ENCODE results near the gene CCDC191.

Gene CCDC191

DNA sequence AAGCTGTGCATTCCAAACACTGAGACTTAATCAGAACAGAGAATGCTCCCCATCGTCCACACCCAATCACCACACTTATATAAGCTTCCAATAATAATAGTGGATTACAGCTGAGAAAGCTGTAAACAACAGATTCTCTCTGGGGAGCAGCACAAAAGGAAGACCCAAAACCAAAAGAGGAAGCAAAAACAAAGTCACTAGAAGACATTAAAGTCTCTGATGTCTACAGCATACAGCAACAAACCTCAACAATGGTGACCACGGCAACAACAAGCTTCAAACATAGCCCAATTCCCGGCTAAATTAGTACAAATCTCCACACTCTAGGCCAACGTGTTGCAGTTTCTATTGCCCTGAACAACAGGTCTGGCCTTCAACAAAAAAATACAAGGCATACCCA lies 70.8 kb downstream of the CCDC191 start:
- Histone ChIP-seq H3K79me2 (ENCODE audit: control insufficient read depth, insufficient read depth, low read length, poor library complexity) (no peaks in the 10 kb centered on the region), H3K4me3 (ENCODE audit: low read depth, low read length) (no peak overlapping the region), H2BK120ac (ENCODE audit: insufficient read depth, low read length, poor library complexity) (no peak overlapping the region), H3K79me1 (ENCODE audit: low read length) (no peaks in the 10 kb centered on the region), H3K4me1 (ENCODE audit: control insufficient read depth in 1 of 2, insufficient read depth in 2 of 2, low read length in 2 of 2) (no peaks in the 10 kb centered on the region), H3K27me3 (ENCODE audit: insufficient read depth, low read length) (no peaks in the 10 kb centered on the region), H3K36me3 (ENCODE audit: control insufficient read depth in 1 of 2, insufficient read depth in 2 of 2, low read length in 2 of 2) (no peaks in the 10 kb centered on the region), H2AK5ac (ENCODE audit: low read length) (no peak overlapping the region), H3K14ac (ENCODE audit: low read length) (no peak overlapping the region), H3K18ac (ENCODE audit: low read length) (no peak overlapping the region), H3K9me3 (ENCODE audit: insufficient read depth, low read depth, low read length) (no peaks in the 10 kb centered on the region), H4K91ac (ENCODE audit: low read depth, low read length) (no peak overlapping the region), H3K27ac (ENCODE audit: low read depth, low read length) (no peak overlapping the region), H3K9ac (ENCODE audit: low read length) (no peak overlapping the region), H2AFZ (ENCODE audit: insufficient read depth, low read length, poor library complexity) (no peak overlapping the region), H2BK5ac (ENCODE audit: low read depth, low read length, poor library complexity) (no peak overlapping the region), H3K23ac (ENCODE audit: low read length) (no peak overlapping the region), H4K8ac (ENCODE audit: low read depth, low read length) (no peak overlapping the region), H4K12ac (ENCODE audit: low read depth, low read length) (no peak overlapping the region), H3K4me2 (ENCODE audit: low read length) (no peak overlapping the region), H3K4ac (ENCODE audit: low read depth, low read length) (no peak overlapping the region), H2BK12ac (ENCODE audit: low read length) (no peak overlapping the region)
- no CpG with 5 or more reads among the region's 4 CpGs for WGBS (ENCODE audit: extremely low coverage, insufficient coverage, insufficient read length)
- DNase-seq, result no peak

GRCh38 chr3:113983544-113983943 lies 72.8 kb downstream of the CCDC191 start:
- no peak overlapping the region for H4K12ac ChIP-seq (ENCODE audit: low read depth, low read length)
- H2AK5ac ChIP-seq (ENCODE audit: low read length), result no peak overlapping the region
- H3K4me1 ChIP-seq (ENCODE audit: control insufficient read depth in 1 of 2, insufficient read depth in 2 of 2, low read length in 2 of 2), result no peaks in the 10 kb centered on the region
- H3K9ac ChIP-seq (ENCODE audit: low read length), result no peak overlapping the region
- no peak overlapping the region for H3K4me3 ChIP-seq (ENCODE audit: low read depth, low read length)
- no peak overlapping the region for H2AFZ ChIP-seq (ENCODE audit: insufficient read depth, low read length, poor library complexity)
- H4K91ac ChIP-seq (ENCODE audit: low read depth, low read length), result no peak overlapping the region
- H3K79me1 ChIP-seq (ENCODE audit: low read length), result no peaks in the 10 kb centered on the region
- no peak overlapping the region for H2BK5ac ChIP-seq (ENCODE audit: low read depth, low read length, poor library complexity)
- no peaks in the 10 kb centered on the region for H3K36me3 ChIP-seq (ENCODE audit: control insufficient read depth in 1 of 2, insufficient read depth in 2 of 2, low read length in 2 of 2)
- no peak overlapping the region for H2BK120ac ChIP-seq (ENCODE audit: insufficient read depth, low read length, poor library complexity)
- H3K9me3 ChIP-seq (ENCODE audit: insufficient read depth, low read depth, low read length), result no peaks in the 10 kb centered on the region
- H3K14ac ChIP-seq (ENCODE audit: low read length), result no peak overlapping the region
- WGBS (ENCODE audit: extremely low coverage, insufficient coverage, insufficient read length), result no CpG with 5 or more reads among the region's 3 CpGs
- no peak overlapping the region for H2BK12ac ChIP-seq (ENCODE audit: low read length)
- H3K18ac ChIP-seq (ENCODE audit: low read length), result no peak overlapping the region
- H4K8ac ChIP-seq (ENCODE audit: low read depth, low read length), result no peak overlapping the region
- no peaks in the 10 kb centered on the region for H3K79me2 ChIP-seq (ENCODE audit: control insufficient read depth, insufficient read depth, low read length, poor library complexity)
- H3K4me2 ChIP-seq (ENCODE audit: low read length), result no peak overlapping the region
- no peak for DNase-seq
- no peak overlapping the region for H3K23ac ChIP-seq (ENCODE audit: low read length)
- no peaks in the 10 kb centered on the region for H3K27me3 ChIP-seq (ENCODE audit: insufficient read depth, low read length)
- no peak overlapping the region for H3K27ac ChIP-seq (ENCODE audit: low read depth, low read length)
- H3K4ac ChIP-seq (ENCODE audit: low read depth, low read length), result no peak overlapping the region

- H3K36me3 ChIP-seq (ENCODE audit: control insufficient read depth in 1 of 2, insufficient read depth in 2 of 2, low read length in 2 of 2), result no peaks in the 10 kb centered on the region
- H3K9ac ChIP-seq (ENCODE audit: low read length), result no peak overlapping the region
- H4K91ac ChIP-seq (ENCODE audit: low read depth, low read length), result no peak overlapping the region
- no peak overlapping the region for H4K12ac ChIP-seq (ENCODE audit: low read depth, low read length)
- no peak overlapping the region for H2BK5ac ChIP-seq (ENCODE audit: low read depth, low read length, poor library complexity)
- no peak overlapping the region for H3K18ac ChIP-seq (ENCODE audit: low read length)
- no peak overlapping the region for H3K27ac ChIP-seq (ENCODE audit: low read depth, low read length)
- H3K79me1 ChIP-seq (ENCODE audit: low read length), result no peaks in the 10 kb centered on the region
- H3K4me1 ChIP-seq (ENCODE audit: control insufficient read depth in 1 of 2, insufficient read depth in 2 of 2, low read length in 2 of 2), result no peaks in the 10 kb centered on the region
- H2BK120ac ChIP-seq (ENCODE audit: insufficient read depth, low read length, poor library complexity), result no peak overlapping the region
- no peak overlapping the region for H3K4ac ChIP-seq (ENCODE audit: low read depth, low read length)
- H3K14ac ChIP-seq (ENCODE audit: low read length), result no peak overlapping the region
- H3K4me3 ChIP-seq (ENCODE audit: low read depth, low read length), result no peak overlapping the region
- no peaks in the 10 kb centered on the region for H3K79me2 ChIP-seq (ENCODE audit: control insufficient read depth, insufficient read depth, low read length, poor library complexity)
- no peak overlapping the region for H2AFZ ChIP-seq (ENCODE audit: insufficient read depth, low read length, poor library complexity)
- DNase-seq, result peak in 1 of 2 donors; percentile 2
- no peak overlapping the region for H4K8ac ChIP-seq (ENCODE audit: low read depth, low read length)
- no peak overlapping the region for H3K4me2 ChIP-seq (ENCODE audit: low read length)
- H2BK12ac ChIP-seq (ENCODE audit: low read length), result no peak overlapping the region
- no peak overlapping the region for H2AK5ac ChIP-seq (ENCODE audit: low read length)
- H3K23ac ChIP-seq (ENCODE audit: low read length), result no peak overlapping the region
- H3K9me3 ChIP-seq (ENCODE audit: insufficient read depth, low read depth, low read length), result no peaks in the 10 kb centered on the region
- no peaks in the 10 kb centered on the region for H3K27me3 ChIP-seq (ENCODE audit: insufficient read depth, low read length)
These were observed 74.5 kb downstream of the CCDC191 start for GRCh38 chr3:113981803-113982202.

DNA sequence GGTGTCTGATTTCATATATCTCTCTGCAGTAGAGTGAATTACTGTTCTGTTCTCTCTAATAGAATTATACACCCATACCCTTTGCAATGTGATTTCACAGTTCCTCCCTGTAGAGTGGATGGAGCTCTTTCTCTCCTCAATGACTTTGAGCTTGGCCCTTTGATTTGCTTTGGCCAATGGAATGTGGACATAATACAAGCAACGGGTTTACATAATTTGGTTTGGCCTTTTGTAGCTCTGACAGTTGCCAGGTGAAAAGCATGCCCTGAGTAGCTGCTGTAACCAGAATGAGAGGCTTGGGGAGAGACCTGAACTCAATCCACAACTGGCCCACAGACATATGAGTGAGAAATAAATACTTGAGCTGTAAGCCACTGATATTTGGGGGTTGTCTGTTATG lies 76.4 kb downstream of the CCDC191 start:
- Histone ChIP-seq H3K4me3 (ENCODE audit: low read depth, low read length) (no peak overlapping the region), H2BK5ac (ENCODE audit: low read depth, low read length, poor library complexity) (no peak overlapping the region), H3K27me3 (ENCODE audit: insufficient read depth, low read length) (no peaks in the 10 kb centered on the region), H2BK12ac (ENCODE audit: low read length) (no peak overlapping the region), H4K12ac (ENCODE audit: low read depth, low read length) (no peak overlapping the region), H3K79me1 (ENCODE audit: low read length) (no peaks in the 10 kb centered on the region), H2AK5ac (ENCODE audit: low read length) (no peak overlapping the region), H3K36me3 (ENCODE audit: control insufficient read depth in 1 of 2, insufficient read depth in 2 of 2, low read length in 2 of 2) (no peaks in the 10 kb centered on the region), H3K14ac (ENCODE audit: low read length) (no peak overlapping the region), H2AFZ (ENCODE audit: insufficient read depth, low read length, poor library complexity) (no peak overlapping the region), H3K4ac (ENCODE audit: low read depth, low read length) (no peak overlapping the region), H3K9ac (ENCODE audit: low read length) (peak overlapping the region; percentile 13), H4K91ac (ENCODE audit: low read depth, low read length) (no peak overlapping the region), H3K27ac (ENCODE audit: low read depth, low read length) (no peak overlapping the region), H3K4me2 (ENCODE audit: low read length) (no peak overlapping the region), H3K9me3 (ENCODE audit: insufficient read depth, low read depth, low read length) (no peaks in the 10 kb centered on the region), H3K79me2 (ENCODE audit: control insufficient read depth, insufficient read depth, low read length, poor library complexity) (no peaks in the 10 kb centered on the region), H3K18ac (ENCODE audit: low read length) (no peak overlapping the region), H4K8ac (ENCODE audit: low read depth, low read length) (no peak overlapping the region), H2BK120ac (ENCODE audit: insufficient read depth, low read length, poor library complexity) (no peak overlapping the region), H3K4me1 (ENCODE audit: control insufficient read depth in 1 of 2, insufficient read depth in 2 of 2, low read length in 2 of 2) (no peaks in the 10 kb centered on the region), H3K23ac (ENCODE audit: low read length) (no peak overlapping the region)
- no CpG with 5 or more reads among the region's 1 CpG for WGBS (ENCODE audit: extremely low coverage, insufficient coverage, insufficient read length)
- no peak for DNase-seq
